Neural cell (in vitro differentiated cells): ENCODE data around the gene IL10RA.

Experiments
- CTCF ChIP-seq: fragments of 450-650 bp; IDR thresholded peaks from 2 replicates; pipeline ENCODE4 v1.5.1; 2014; ENCODE audit warnings: antibody characterized with exemption, mild to moderate bottlenecking, moderate library complexity; ENCODE audit not compliant: poor library complexity, severe bottlenecking
- EP300 ChIP-seq: fragments of 450-650 bp; conservative IDR thresholded peaks from 2 replicates; pipeline ENCODE4 v1.6.1; 2014; ENCODE audit warnings: antibody characterized with exemption, mild to moderate bottlenecking, moderate library complexity; ENCODE audit not compliant: poor library complexity, severe bottlenecking
- EZH2 ChIP-seq: fragments of 200-600, 300-800 bp; shearing (Covaris generic), sonication (generic); IDR thresholded peaks from 2 replicates; pipeline ENCODE4 v1.6.1; 2014; ENCODE audit warnings: antibody characterized with exemption, low read length, borderline replicate concordance, mild to moderate bottlenecking; ENCODE audit not compliant: insufficient read depth, poor library complexity, severe bottlenecking
- MXI1 ChIP-seq: fragments of 450-650 bp; conservative IDR thresholded peaks from 2 replicates; pipeline ENCODE4 v1.6.1; 2014; ENCODE audit warnings: antibody characterized with exemption, mild to moderate bottlenecking; ENCODE audit not compliant: poor library complexity, severe bottlenecking
- POLR2AphosphoS5 ChIP-seq: IDR thresholded peaks from 2 replicates; pipeline ENCODE4 v1.6.1; 2012
- RAD21 ChIP-seq: fragments of 450-650 bp; conservative IDR thresholded peaks from 2 replicates; pipeline ENCODE4 v1.6.1; 2014; ENCODE audit warnings: antibody characterized with exemption, mild to moderate bottlenecking, moderate library complexity
- REST ChIP-seq: IDR thresholded peaks from 2 replicates; pipeline ENCODE4 v1.6.1; 2012; ENCODE audit warnings: borderline replicate concordance
- TAF1 ChIP-seq: IDR thresholded peaks from 2 replicates; pipeline ENCODE4 v1.6.1; 2012; ENCODE audit warnings: low read depth

GRCh38 chr11:117977029-117977428 is 9.2 kb upstream of the IL10RA start:
- TF ChIP-seq CTCF, result no peak
- TF ChIP-seq REST, result no peak
- no peak for TF ChIP-seq EZH2
- no peak for TF ChIP-seq POLR2AphosphoS5
- TF ChIP-seq EP300, result no peak
- TF ChIP-seq TAF1, result no peak
- TF ChIP-seq RAD21, result no peak
- TF ChIP-seq MXI1, result no peak
